GM11168 (cell line): ENCODE measurements around the gene PTS.
"Not testable (repeated sequence)": the region's sequence is repeated elsewhere in the genome, so short reads cannot be mapped to it uniquely, and the experiment has no call there.

ENCODE experiments used
- in situ Hi-C: fragments of 300-500 bp; cut with MboI; formaldehyde crosslinking; loops from one replicate; pipeline ENCODE4 v1.12.0; 2022; ENCODE audit warnings: low sequenced_read_pairs; ENCODE audit not compliant: unreplicated experiment

Gene PTS

GRCh38 chr11:112226062-112226830, at the start of gene PTS:
Gene PTS (plus strand): TSS chr11:112226428. CDS start chr11:112226444, 16 bp downstream.
- in situ Hi-C loops: no loop called here

GRCh38 chr11:112177589-112177988, 48.6 kb upstream of the PTS start:
- in situ Hi-C loops: no loop called here

- in situ Hi-C loops: no loop called here
Measured at GRCh38 chr11:112178428-112178827, 47.8 kb upstream of the PTS start.

GRCh38 chr11:112178936-112179335, 47.3 kb upstream of the PTS start:
- in situ Hi-C loops: no loop called here

- in situ Hi-C loops: no loop called here
Measured at GRCh38 chr11:112179601-112180000, 46.6 kb upstream of the PTS start.

- in situ Hi-C loops: no loop called here
Measured at GRCh38 chr11:112182867-112183266, 43.4 kb upstream of the PTS start.

GRCh38 chr11:112185883-112186282, 40.3 kb upstream of the PTS start:
- in situ Hi-C loops: no loop called here

GRCh38 chr11:112186304-112186703, 39.9 kb upstream of the PTS start:
- in situ Hi-C loops: no loop called here

- in situ Hi-C loops: not testable (repeated sequence)
Measured at GRCh38 chr11:112195113-112195512, 31.1 kb upstream of the PTS start.

- in situ Hi-C loops: no loop called here
Measured at GRCh38 chr11:112195951-112196351, 30.3 kb upstream of the PTS start.

- in situ Hi-C loops: no loop called here
Measured at GRCh38 chr11:112196519-112197087, 29.6 kb upstream of the PTS start.

GRCh38 chr11:112199101-112199500, 27.1 kb upstream of the PTS start:
- in situ Hi-C loops: not testable (repeated sequence)

GRCh38 chr11:112200252-112200651, 26.0 kb upstream of the PTS start:
- in situ Hi-C loops: loop anchor here (25.0 kb wide), 1 partner anchor 362 kb away; no protein-coding TSS in a partner anchor

- in situ Hi-C loops: loop anchor here (25.0 kb wide), 1 partner anchor 356 kb away; no protein-coding TSS in a partner anchor
Measured at GRCh38 chr11:112206071-112206470, 20.2 kb upstream of the PTS start.

- in situ Hi-C loops: loop anchor here (25.0 kb wide), 1 partner anchor 351 kb away; no protein-coding TSS in a partner anchor
Measured at GRCh38 chr11:112210890-112211289, 15.3 kb upstream of the PTS start.

GRCh38 chr11:112211536-112211935, 14.7 kb upstream of the PTS start:
- in situ Hi-C loops: loop anchor here (25.0 kb wide), 1 partner anchor 351 kb away; no protein-coding TSS in a partner anchor

GRCh38 chr11:112212290-112212689, 13.9 kb upstream of the PTS start:
- in situ Hi-C loops: loop anchor here (25.0 kb wide), 1 partner anchor 350 kb away; no protein-coding TSS in a partner anchor

GRCh38 chr11:112212710-112213109, 13.5 kb upstream of the PTS start:
- in situ Hi-C loops: loop anchor here (25.0 kb wide), 1 partner anchor 350 kb away; no protein-coding TSS in a partner anchor

GRCh38 chr11:112213753-112214152, 12.5 kb upstream of the PTS start:
- in situ Hi-C loops: loop anchor here (25.0 kb wide), 1 partner anchor 349 kb away; no protein-coding TSS in a partner anchor

- in situ Hi-C loops: loop anchor here (25.0 kb wide), 1 partner anchor 347 kb away; no protein-coding TSS in a partner anchor
Measured at GRCh38 chr11:112215621-112216020, 10.6 kb upstream of the PTS start.

GRCh38 chr11:112216561-112217105, 9.6 kb upstream of the PTS start:
- in situ Hi-C loops: loop anchor here (25.0 kb wide), 1 partner anchor 346 kb away; no protein-coding TSS in a partner anchor
